Amniotic epithelial cell (primary cell): ENCODE measurements around the gene BRI3.

Experiments
- DNase-seq: peaks from one replicate; pipeline ENCODE4 v3.0.0-alpha.2; 2010; ENCODE audit warnings: low read depth

The BRI3 gene

GRCh38 chr7:98252425-98253054 is 28.9 kb upstream of the BRI3 start:
- DNase-seq = no peak

GRCh38 chr7:98254516-98254915 is 27.0 kb upstream of the BRI3 start:
- no peak for DNase-seq

GRCh38 chr7:98254951-98255610 is 26.4 kb upstream of the BRI3 start:
- no peak for DNase-seq

GRCh38 chr7:98256431-98256830 is 25.1 kb upstream of the BRI3 start:
- DNase-seq = no peak

- DNase-seq = no peak
Observed at GRCh38 chr7:98257701-98258100, 23.8 kb upstream of the BRI3 start.

GRCh38 chr7:98265841-98266271 is 15.6 kb upstream of the BRI3 start:
- peak; percentile 61 for DNase-seq

GRCh38 chr7:98266840-98267239 is 14.6 kb upstream of the BRI3 start:
- peak; percentile 32 for DNase-seq

- no peak for DNase-seq
Observed at GRCh38 chr7:98267303-98267702, 14.2 kb upstream of the BRI3 start.

- peak; percentile 72 for DNase-seq
Observed at GRCh38 chr7:98276241-98276761, 5.2 kb upstream of the BRI3 start.

GRCh38 chr7:98278408-98278807 is 3.1 kb upstream of the BRI3 start:
- no peak for DNase-seq

GRCh38 chr7:98278936-98279335 is 2.5 kb upstream of the BRI3 start:
- no peak for DNase-seq

GRCh38 chr7:98280296-98280695 is 1.2 kb upstream of the BRI3 start:
- no peak for DNase-seq

GRCh38 chr7:98281757-98282606 is 496 bp downstream of the BRI3 start:
- no peak for DNase-seq

GRCh38 chr7:98282703-98283102 is 1.2 kb downstream of the BRI3 start:
- DNase-seq = no peak

- peak; percentile 73 for DNase-seq
Observed at GRCh38 chr7:98283127-98283886, 1.8 kb downstream of the BRI3 start.

- DNase-seq = no peak
Observed at GRCh38 chr7:98283887-98284222, 2.4 kb downstream of the BRI3 start.

- DNase-seq = no peak
Observed at GRCh38 chr7:98284335-98285036, 3.0 kb downstream of the BRI3 start.

GRCh38 chr7:98285157-98286092 is 3.9 kb downstream of the BRI3 start:
- DNase-seq = no peak

- DNase-seq = no peak
Observed at GRCh38 chr7:98286093-98286539, 4.6 kb downstream of the BRI3 start.
